ENCODE results near the gene BAK1. TPM values are rescaled to one million over a fixed set of nuclear protein-coding genes. Genes with fewer than 3 reads are reported as not detected.
"Not testable (repeated sequence)": the region's sequence is repeated elsewhere in the genome, so short reads cannot be mapped to it uniquely, and the experiment has no call there.

Gene BAK1
- total and polyA plus RNA-seq, 2 of the 13 experiments (the other 11 are each of a cell fraction or from before 2014, with no cell fraction given): 15.0 to 23.8 TPM

DNA sequence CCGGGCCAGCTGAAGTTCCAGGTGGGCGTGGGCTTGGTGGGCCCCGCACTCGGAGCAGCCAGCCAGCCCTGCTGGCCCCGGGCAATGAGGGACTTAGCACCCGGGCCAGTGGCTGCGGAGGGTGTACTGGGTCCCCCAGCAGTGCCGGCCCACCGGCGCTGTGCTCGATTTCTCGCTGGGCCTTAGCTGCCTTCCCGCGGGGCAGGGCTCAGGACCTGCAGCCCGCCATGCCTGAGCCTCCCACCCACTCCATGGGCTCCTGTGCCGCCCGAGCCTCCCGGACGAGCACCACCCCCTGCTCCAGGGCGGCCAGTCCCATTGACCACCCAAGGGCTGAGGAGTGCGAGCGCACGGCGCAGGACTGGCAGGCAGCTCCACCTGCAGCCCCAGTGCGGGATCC, 47.6 kb downstream of the BAK1 start:
- BruUV-seq (replicated peaks); DNase-seq (ENCODE audit: low spot score); CTCF ChIA-PET (ENCODE audit: low intra/inter-chr PET ratio, low total read pairs); FAIRE-seq; H3K79me2 ChIP-seq (ENCODE audit: insufficient read depth, low read length); H3K9ac ChIP-seq (ENCODE audit: insufficient read depth, low read depth, low read length); H3K27me3 ChIP-seq (ENCODE audit: control insufficient read depth in 1 of 2, insufficient read depth in 2 of 2, low read length in 2 of 2); in situ Hi-C loops (cut with HindIII; ENCODE audit: extremely low pct_ligation_motif_present, low pct_unique_long_range_greater_than_20kb); H3K4me2 ChIP-seq (ENCODE audit: low read depth, low read length); intact Hi-C loops (cut with micrococcal nuclease; ENCODE audit: unreplicated experiment); H3K4me3 ChIP-seq (replicated peaks in 1 of 3; ENCODE audit: insufficient read depth in 1 of 3, low read depth in 2 of 3, low read length in 3 of 3); H3K9me3 ChIP-seq (ENCODE audit: low read length); H3K27ac ChIP-seq (ENCODE audit: extremely low read length, insufficient read depth, low read length); ATAC-seq; H2AFZ ChIP-seq (ENCODE audit: low read length); H4K20me1 ChIP-seq (ENCODE audit: insufficient read depth, low read length); H3K36me3 ChIP-seq (replicated peaks in 1 of 2; ENCODE audit: control insufficient read depth in 1 of 2, insufficient read depth in 2 of 2, low read length in 2 of 2); TF ChIP-seq SOX6 (IDR thresholded peaks at IDR 0.05): not testable (repeated sequence)
- TF ChIP-seq, protein P1, sequence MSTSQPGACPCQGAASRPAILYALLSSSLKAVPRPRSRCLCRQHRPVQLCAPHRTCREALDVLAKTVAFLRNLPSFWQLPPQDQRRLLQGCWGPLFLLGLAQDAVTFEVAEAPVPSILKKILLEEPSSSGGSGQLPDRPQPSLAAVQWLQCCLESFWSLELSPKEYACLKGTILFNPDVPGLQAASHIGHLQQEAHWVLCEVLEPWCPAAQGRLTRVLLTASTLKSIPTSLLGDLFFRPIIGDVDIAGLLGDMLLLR (CRISPR knock-in tag; IDR thresholded peaks at IDR 0.05): peak; percentile 49; the same call in 1 of the 2 replicates
- TF ChIP-seq ZNF768 (CRISPR knock-in tag; IDR thresholded peaks at IDR 0.05) (0 out of 2 replicates have a peak, but pooled peaks have one; percentile 15), SOX6 (CRISPR knock-in tag; IDR thresholded peaks at IDR 0.05) (peak; percentile 4; the same call in 1 of the 2 replicates), HOXA3 (CRISPR knock-in tag; IDR thresholded peaks at IDR 0.05) (0 out of 2 replicates have a peak, but pooled peaks have one; percentile 20), YEATS4 (CRISPR knock-in tag; IDR thresholded peaks at IDR 0.05; ENCODE audit: borderline replicate concordance) (peak; percentile 30; the same call in 1 of the 2 replicates)
- TF ChIP-seq, protein P2, sequence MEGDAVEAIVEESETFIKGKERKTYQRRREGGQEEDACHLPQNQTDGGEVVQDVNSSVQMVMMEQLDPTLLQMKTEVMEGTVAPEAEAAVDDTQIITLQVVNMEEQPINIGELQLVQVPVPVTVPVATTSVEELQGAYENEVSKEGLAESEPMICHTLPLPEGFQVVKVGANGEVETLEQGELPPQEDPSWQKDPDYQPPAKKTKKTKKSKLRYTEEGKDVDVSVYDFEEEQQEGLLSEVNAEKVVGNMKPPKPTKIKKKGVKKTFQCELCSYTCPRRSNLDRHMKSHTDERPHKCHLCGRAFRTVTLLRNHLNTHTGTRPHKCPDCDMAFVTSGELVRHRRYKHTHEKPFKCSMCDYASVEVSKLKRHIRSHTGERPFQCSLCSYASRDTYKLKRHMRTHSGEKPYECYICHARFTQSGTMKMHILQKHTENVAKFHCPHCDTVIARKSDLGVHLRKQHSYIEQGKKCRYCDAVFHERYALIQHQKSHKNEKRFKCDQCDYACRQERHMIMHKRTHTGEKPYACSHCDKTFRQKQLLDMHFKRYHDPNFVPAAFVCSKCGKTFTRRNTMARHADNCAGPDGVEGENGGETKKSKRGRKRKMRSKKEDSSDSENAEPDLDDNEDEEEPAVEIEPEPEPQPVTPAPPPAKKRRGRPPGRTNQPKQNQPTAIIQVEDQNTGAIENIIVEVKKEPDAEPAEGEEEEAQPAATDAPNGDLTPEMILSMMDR (CRISPR knock-in tag; IDR thresholded peaks at IDR 0.05): 0 out of 2 replicates have a peak, but pooled peaks have one; percentile 4
- peaks cover 44% of the 10 kb centered on the region for H3K4me1 ChIP-seq (ENCODE audit: insufficient read depth, low read length)
- WGBS (ENCODE audit: low lambda C conversion rate): 94% methylated on average over 6 of the region's 25 CpGs
- POLR2A ChIA-PET: interaction anchor here (1.1 kb wide), 1 partner anchor 78 kb away, joined by 4 read pairs; the partner anchor contains the start of gene ZBTB9

Measured in HepG2 (cell line).